ENCODE measurements around the gene FSCN2.

DNA sequence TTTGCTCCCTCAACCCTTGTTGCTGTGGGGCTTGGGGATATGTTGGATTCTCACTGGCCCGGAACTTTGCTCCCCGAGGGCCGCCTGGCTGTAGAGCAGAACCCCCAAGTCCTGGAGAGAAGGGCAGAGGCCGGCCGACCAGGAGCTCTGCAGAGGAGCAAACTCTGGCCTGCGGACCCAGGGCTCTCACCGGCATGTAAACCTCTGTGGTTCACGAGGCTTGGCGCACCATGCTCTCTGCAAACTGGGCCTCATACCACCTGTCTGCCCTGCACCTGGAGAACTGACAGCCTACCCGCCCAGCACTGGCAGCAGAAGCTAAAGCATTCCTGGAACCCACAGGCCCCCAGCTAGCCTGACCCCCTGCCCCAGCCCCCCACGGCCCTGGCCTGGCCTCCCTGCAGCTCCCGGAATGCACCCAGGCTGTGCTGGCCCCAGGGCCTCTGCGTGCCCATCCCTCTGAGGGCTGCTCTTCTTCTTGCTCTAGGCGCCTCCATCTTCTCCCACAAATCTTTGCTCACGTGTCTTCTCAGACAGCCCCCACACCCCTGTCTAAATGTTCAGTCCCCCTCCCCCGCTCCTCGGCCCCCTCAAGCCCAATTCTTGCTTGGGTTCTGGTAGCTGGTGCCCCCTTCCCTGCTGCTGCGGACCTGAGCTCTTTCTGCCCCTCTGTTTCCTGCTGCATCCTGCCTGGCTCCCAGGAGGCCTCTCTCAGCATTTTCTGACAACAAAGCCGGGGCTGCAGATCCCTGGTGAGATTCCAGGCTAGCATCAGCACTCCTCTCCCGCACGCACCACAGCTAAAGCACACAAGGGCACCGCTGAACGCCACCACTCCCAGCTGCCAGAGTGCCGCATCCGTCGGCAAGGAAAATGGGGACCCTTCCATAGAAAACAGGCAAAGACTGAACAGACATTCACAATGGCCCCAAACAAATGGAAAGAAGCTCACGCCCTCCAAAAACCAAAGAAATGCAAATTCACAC is 38.9 kb upstream of the FSCN2 start:
- TF ChIP-seq POLR2A (IDR thresholded peaks at IDR 0.05), result no peak
- TF ChIP-seq, protein P1, sequence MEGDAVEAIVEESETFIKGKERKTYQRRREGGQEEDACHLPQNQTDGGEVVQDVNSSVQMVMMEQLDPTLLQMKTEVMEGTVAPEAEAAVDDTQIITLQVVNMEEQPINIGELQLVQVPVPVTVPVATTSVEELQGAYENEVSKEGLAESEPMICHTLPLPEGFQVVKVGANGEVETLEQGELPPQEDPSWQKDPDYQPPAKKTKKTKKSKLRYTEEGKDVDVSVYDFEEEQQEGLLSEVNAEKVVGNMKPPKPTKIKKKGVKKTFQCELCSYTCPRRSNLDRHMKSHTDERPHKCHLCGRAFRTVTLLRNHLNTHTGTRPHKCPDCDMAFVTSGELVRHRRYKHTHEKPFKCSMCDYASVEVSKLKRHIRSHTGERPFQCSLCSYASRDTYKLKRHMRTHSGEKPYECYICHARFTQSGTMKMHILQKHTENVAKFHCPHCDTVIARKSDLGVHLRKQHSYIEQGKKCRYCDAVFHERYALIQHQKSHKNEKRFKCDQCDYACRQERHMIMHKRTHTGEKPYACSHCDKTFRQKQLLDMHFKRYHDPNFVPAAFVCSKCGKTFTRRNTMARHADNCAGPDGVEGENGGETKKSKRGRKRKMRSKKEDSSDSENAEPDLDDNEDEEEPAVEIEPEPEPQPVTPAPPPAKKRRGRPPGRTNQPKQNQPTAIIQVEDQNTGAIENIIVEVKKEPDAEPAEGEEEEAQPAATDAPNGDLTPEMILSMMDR (IDR thresholded peaks at IDR 0.05 in 4 of 5, conservative IDR thresholded peaks at IDR 0.05 in 1 of 5), result no peak
